PC-9 (cell line): ENCODE results near the gene CA11. TPM values are rescaled to one million over a fixed set of nuclear protein-coding genes. Genes with fewer than 3 reads are reported as not detected.

Source experiments
- BruUV-seq: library from RNA; stranded (reverse); fragments of 400-500 nt; replicated peaks from 2 replicates; lab custom pipeline; 2021; lab: Mats Ljungman, UMichigan
- CTCF ChIA-PET: fragments of 300-600 bp; sonication (Branson Sonifier 250); formaldehyde crosslinking; loops from one replicate; lab custom pipeline; 2022; ENCODE audit warnings: antibody characterized with exemption; lab: Charles Lee
- POLR2A ChIA-PET: fragments of 300-600 bp; sonication (Branson Sonifier 250); formaldehyde crosslinking; loops from one replicate; lab custom pipeline; 2022; ENCODE audit warnings: antibody characterized with exemption; ENCODE audit not compliant: unreplicated experiment; lab: Charles Lee
- DNase-seq, 2 experiments: peaks; one replicate each; pipeline versions ENCODE4 v3.0.0 to v3.0.0-alpha.2; 2015 to 2022; ENCODE audit warnings: mixed read lengths in 1 of 2
- H2AFZ ChIP-seq: fragments of 200-600 bp; sonication (generic); 2 replicates; pipeline ENCODE4 v1.8.1; 2017; ENCODE audit warnings: antibody characterized with exemption
- H3F3A ChIP-seq: fragments of 200-600 bp; sonication (generic); 2 replicates; pipeline ENCODE4 v1.8.1; 2017; ENCODE audit warnings: antibody characterized with exemption, mild to moderate bottlenecking, low read depth; ENCODE audit not compliant: insufficient read depth
- H3K27ac ChIP-seq: fragments of 200-600 bp; sonication (generic); 2 replicates; pipeline ENCODE4 v1.6.1; 2016; ENCODE audit warnings: mixed run types
- H3K27me3 ChIP-seq: fragments of 200-600 bp; sonication (generic); 2 replicates; pipeline ENCODE4 v1.6.1; 2016; ENCODE audit warnings: low read depth, mixed run types; ENCODE audit not compliant: insufficient read depth
- H3K36me3 ChIP-seq: fragments of 200-600 bp; sonication (generic); 2 replicates; pipeline ENCODE4 v1.6.1; 2016; ENCODE audit warnings: low read depth, mixed run types
- H3K4me1 ChIP-seq: fragments of 200-600 bp; sonication (generic); replicated peaks from 2 replicates; pipeline ENCODE4 v1.6.1; 2016; ENCODE audit warnings: mixed run types; ENCODE audit not compliant: insufficient read depth
- H3K4me2 ChIP-seq: fragments of 200-600 bp; sonication (generic); 2 replicates; pipeline ENCODE4 v1.6.1; 2017; ENCODE audit warnings: mixed run types
- H3K4me3 ChIP-seq: fragments of 200-600 bp; sonication (generic); 2 replicates; pipeline ENCODE4 v1.6.1; 2016; ENCODE audit warnings: mixed run types
- H3K79me2 ChIP-seq: fragments of 200-600 bp; sonication (generic); 2 replicates; pipeline ENCODE4 v1.6.1; 2017; ENCODE audit warnings: low read depth, mixed run types
- H3K9me2 ChIP-seq: fragments of 200-600 bp; sonication (generic); 2 replicates; pipeline ENCODE4 v1.8.1; 2017; ENCODE audit warnings: mild to moderate bottlenecking; ENCODE audit not compliant: insufficient read depth
- H3K9me3 ChIP-seq: fragments of 200-600 bp; sonication (generic); 2 replicates; pipeline ENCODE4 v1.8.1; 2016; ENCODE audit warnings: low read depth; ENCODE audit not compliant: insufficient read depth
- H4K20me1 ChIP-seq: fragments of 200-600 bp; sonication (generic); 2 replicates; pipeline ENCODE4 v1.8.1; 2017; ENCODE audit not compliant: insufficient read depth
- CTCF ChIP-seq: fragments of 200-600 bp; sonication (generic); conservative IDR thresholded peaks from 2 replicates; pipeline ENCODE4 v1.6.1; 2017; ENCODE audit warnings: mixed run types, antibody characterized with exemption, mild to moderate bottlenecking, moderate library complexity
- EZH2 ChIP-seq: fragments of 200-600 bp; sonication (generic); IDR thresholded peaks from 2 replicates; pipeline ENCODE4 v1.8.0; 2017; ENCODE audit warnings: antibody characterized with exemption, low read depth
- intact Hi-C: fragments of 100-400 bp; cut with micrococcal nuclease; formaldehyde crosslinking; loops from one replicate; pipeline ENCODE4 v1.10.0; 2022; ENCODE audit not compliant: unreplicated experiment
- total RNA-seq: library from RNA; stranded (reverse); gene quantifications from 2 replicates; pipeline ENCODE4 v1.2.3, GENCODE V29; 2021

Gene CA11
- total RNA-seq, 1 experiment from 2014 or later = 11.0 TPM

- TF ChIP-seq EZH2 = no peak
- no peak for TF ChIP-seq CTCF
- peaks cover 30% of the 10 kb centered on the region for H3F3A ChIP-seq
- H3K27ac ChIP-seq = no peak overlapping the region
- H3K9me3 ChIP-seq = no peaks in the 10 kb centered on the region
- no peaks in the 10 kb centered on the region for H3K36me3 ChIP-seq
- TSS peak; percentile 57 for BruUV-seq
- intact Hi-C loops = loop anchor here (5.0 to 10.0 kb wide), 3 partner anchors 107 to 349 kb away; partner anchors contain the start of genes FTL, FUT1, GYS1 and RUVBL2
- H3K9me2 ChIP-seq = no peaks in the 10 kb centered on the region
- no peak for DNase-seq
- no peaks in the 10 kb centered on the region for H3K27me3 ChIP-seq
- CTCF ChIA-PET = interaction anchor here (0.6 to 1.0 kb wide), 2 partner anchors 66 to 196 kb away, joined by 4 read pairs; no protein-coding TSS in a partner anchor
- H2AFZ ChIP-seq = peak overlapping the region; percentile 90
- H3K79me2 ChIP-seq = no peaks in the 10 kb centered on the region
- POLR2A ChIA-PET = interaction anchor here (0.5 to 1.0 kb wide), 6 partner anchors 80 to 808 kb away, joined by 3 to 7 read pairs (median 5); partner anchors contain the start of gene GYS1
- H3K4me1 ChIP-seq = peaks cover 23% of the 10 kb centered on the region
- H3K4me2 ChIP-seq = peak overlapping the region; percentile 97
- H4K20me1 ChIP-seq = no peaks in the 10 kb centered on the region
- H3K4me3 ChIP-seq = peak overlapping the region; percentile 69
Observed at GRCh38 chr19:48645620-48646000, 377 bp downstream of the CA11 start.

- H3K27ac ChIP-seq = no peak overlapping the region
- H3K27me3 ChIP-seq = no peaks in the 10 kb centered on the region
- H3K4me1 ChIP-seq = peaks cover 23% of the 10 kb centered on the region
- H3K36me3 ChIP-seq = no peaks in the 10 kb centered on the region
- H2AFZ ChIP-seq = no peak overlapping the region
- no peaks in the 10 kb centered on the region for H3K9me2 ChIP-seq
- no peaks in the 10 kb centered on the region for H3K79me2 ChIP-seq
- no peaks in the 10 kb centered on the region for H4K20me1 ChIP-seq
- peak; percentile 52 to 69 for DNase-seq
- no peaks in the 10 kb centered on the region for H3K9me3 ChIP-seq
- peaks cover 30% of the 10 kb centered on the region for H3F3A ChIP-seq
- BruUV-seq = no TSS peak
- POLR2A ChIA-PET = interaction anchor here (0.5 to 1.0 kb wide), 4 partner anchors 80 to 483 kb away, joined by 5 to 8 read pairs (median 6); partner anchors contain the start of gene GYS1
- intact Hi-C loops = loop anchor here (5.0 to 10.0 kb wide), 3 partner anchors 107 to 350 kb away; partner anchors contain the start of genes FTL, FUT1, GYS1 and RUVBL2
- peak overlapping the region; percentile 69 for H3K4me3 ChIP-seq
- TF ChIP-seq EZH2 = no peak
- TF ChIP-seq CTCF = no peak
- H3K4me2 ChIP-seq = peak overlapping the region; percentile 97
- CTCF ChIA-PET = interaction anchor here (0.6 to 1.0 kb wide), 3 partner anchors 67 to 326 kb away, joined by 4 read pairs; no protein-coding TSS in a partner anchor
Observed at GRCh38 chr19:48644839-48645619, 958 bp downstream of the CA11 start.

- intact Hi-C loops = loop anchor here (10.0 kb wide), 1 partner anchor 350 kb away; the partner anchor contains the start of genes GYS1 and RUVBL2
- Histone ChIP-seq H3F3A (peaks cover 24% of the 10 kb centered on the region), H3K79me2 (no peaks in the 10 kb centered on the region), H4K20me1 (no peaks in the 10 kb centered on the region), H3K27ac (no peak overlapping the region), H3K36me3 (no peaks in the 10 kb centered on the region), H3K9me2 (no peaks in the 10 kb centered on the region), H3K4me1 (peaks cover 19% of the 10 kb centered on the region), H3K4me3 (no peak overlapping the region), H2AFZ (no peak overlapping the region), H3K9me3 (no peaks in the 10 kb centered on the region), H3K27me3 (no peaks in the 10 kb centered on the region), H3K4me2 (peak overlapping the region; percentile 97; the same call in 1 of the 2 replicates)
- ChIA-PET CTCF (interaction anchor here (0.6 kb wide), 1 partner anchor 10 kb away, joined by 4 read pairs; no protein-coding TSS in a partner anchor), POLR2A (no interaction called here)
- no TSS peak for BruUV-seq
- DNase-seq = no peak
- TF ChIP-seq EZH2 (no peak), CTCF (no peak)
Observed at GRCh38 chr19:48644355-48644754, 1.6 kb downstream of the CA11 start.
